A549 treated with Mapracorat at 1 μM for 4 hours (cell line): Measurements from ENCODE around the gene NAPEPLD. TPM values are rescaled to one million over a fixed set of nuclear protein-coding genes. Genes with fewer than 3 reads are reported as not detected.

Experiments used
- total RNA-seq: library from RNA; stranded (reverse); fragments of 200-300 nt; extraction: Qiagen RNA extraction; gene quantifications from 5 replicates; pipeline ENCODE4 v1.2.3, GENCODE V29; 2022

Gene NAPEPLD
- 2.5 to 3.8 TPM (median 3.5 TPM) in 5 replicates for total RNA-seq

GRCh38 chr7:103148994-103149807, at the start of gene NAPEPLD:
Gene NAPEPLD, minus strand, starts transcription at chr7:103149099. Its CDS starts 20,323 bp downstream, at chr7:103128776.

GRCh38 chr7:103074519-103075336, 74.2 kb downstream of the NAPEPLD start, which contains the start of the genes ARMC10 and FBXL13:
Gene ARMC10, plus strand, starts transcription at chr7:103075140. Its CDS starts 133 bp downstream, at chr7:103075273.
Gene FBXL13, minus strand, starts transcription at chr7:103074796.

Other genes starting within 250 kb of the NAPEPLD start
- 0.08 to 0.18 TPM (median 0.14 TPM) in 4 of 5 replicates, not detected in the other for gene LRRC17, start 236.1 kb downstream of the NAPEPLD start, total RNA-seq
- 0.39 to 0.58 TPM (median 0.42 TPM) in 5 replicates for gene FBXL13, start 74.3 kb downstream of the NAPEPLD start, total RNA-seq
- gene ARMC10, start 74.0 kb downstream of the NAPEPLD start, total RNA-seq, result 26.6 to 35.7 TPM (median 35.1 TPM) in 5 replicates
- 60.8 to 75.6 TPM (median 65.3 TPM) in 5 replicates for gene PMPCB, start 148.3 kb upstream of the NAPEPLD start, total RNA-seq
- 38.4 to 44.8 TPM (median 40.4 TPM) in 5 replicates for gene DNAJC2, start 195.7 kb upstream of the NAPEPLD start, total RNA-seq
- 151 to 196 TPM (median 154 TPM) in 5 replicates for gene PSMC2, start 198.5 kb upstream of the NAPEPLD start, total RNA-seq